Measurements from ENCODE around the gene STAG3. TPM values are rescaled to one million over a fixed set of nuclear protein-coding genes. Genes with fewer than 3 reads are reported as not detected.

STAG3 gene
- total and polyA plus RNA-seq, 9 of the 15 experiments (the other 6 are each of a cell fraction or from before 2014, with no cell fraction given): 0.54 to 2.5 (median 1.7) TPM

DNA sequence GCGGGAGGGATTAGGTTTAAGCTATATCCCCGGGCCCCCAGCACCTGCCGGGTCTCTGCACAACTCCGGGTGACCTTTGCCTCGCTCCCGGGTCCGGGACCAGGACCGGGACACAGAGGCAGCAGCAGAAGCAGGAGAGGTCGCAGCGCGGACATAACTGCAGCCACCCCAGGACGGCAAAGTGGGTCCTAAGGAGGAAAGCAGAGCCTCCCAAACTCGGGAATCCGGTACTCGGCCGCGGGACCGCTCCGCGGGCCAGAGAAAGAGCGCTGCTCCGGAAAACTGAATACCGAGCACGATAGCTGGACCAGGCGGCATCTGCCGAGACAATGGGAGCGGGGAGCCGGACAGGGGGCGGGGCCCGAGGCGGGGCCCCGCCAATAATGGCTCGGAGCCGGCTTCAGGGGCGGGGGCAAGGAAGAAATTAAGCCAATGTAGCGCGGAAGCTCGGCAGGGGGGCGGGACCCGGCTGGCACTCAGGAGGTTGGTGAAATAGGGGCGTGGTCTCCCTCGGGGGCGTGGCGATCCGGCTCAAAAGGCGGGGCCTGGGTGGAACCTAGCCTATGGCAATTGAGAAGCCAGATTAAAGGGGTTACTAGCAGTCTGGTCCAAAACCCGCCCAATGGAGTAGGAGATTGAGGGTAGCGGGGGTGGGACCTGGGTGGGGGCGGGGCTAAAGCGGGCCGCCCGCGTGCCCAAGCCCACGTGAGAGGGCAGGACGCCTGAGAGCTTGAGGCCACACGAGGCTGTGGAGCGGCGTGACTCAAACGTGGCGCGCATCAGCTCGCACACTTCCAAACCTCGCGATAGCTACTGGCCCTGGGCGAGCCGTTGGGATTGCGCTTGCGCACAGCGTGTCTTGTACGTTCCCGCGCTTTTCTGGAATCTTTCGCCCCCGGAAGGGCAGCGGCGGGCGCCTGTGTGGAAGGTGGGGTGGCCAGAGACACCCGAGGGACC, at the start of gene STAG3, which contains the start of gene GPC2 (continued):
- no peak for TF ChIP-seq ZNF407 (IDR thresholded peaks at IDR 0.05; ENCODE audit: low read depth)
- no peak for TF ChIP-seq SNIP1 (IDR thresholded peaks at IDR 0.05; ENCODE audit: low read depth)
- no peak for TF ChIP-seq RBM17 (IDR thresholded peaks at IDR 0.05; ENCODE audit: borderline replicate concordance, low read depth, low read length)
- TF ChIP-seq PHF21A (IDR thresholded peaks at IDR 0.05; ENCODE audit: borderline replicate concordance, low read depth): no peak
- TF ChIP-seq HMG20B (CRISPR knock-in tag; IDR thresholded peaks at IDR 0.05): no peak
- TF ChIP-seq, protein P1, sequence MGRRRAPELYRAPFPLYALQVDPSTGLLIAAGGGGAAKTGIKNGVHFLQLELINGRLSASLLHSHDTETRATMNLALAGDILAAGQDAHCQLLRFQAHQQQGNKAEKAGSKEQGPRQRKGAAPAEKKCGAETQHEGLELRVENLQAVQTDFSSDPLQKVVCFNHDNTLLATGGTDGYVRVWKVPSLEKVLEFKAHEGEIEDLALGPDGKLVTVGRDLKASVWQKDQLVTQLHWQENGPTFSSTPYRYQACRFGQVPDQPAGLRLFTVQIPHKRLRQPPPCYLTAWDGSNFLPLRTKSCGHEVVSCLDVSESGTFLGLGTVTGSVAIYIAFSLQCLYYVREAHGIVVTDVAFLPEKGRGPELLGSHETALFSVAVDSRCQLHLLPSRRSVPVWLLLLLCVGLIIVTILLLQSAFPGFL (CRISPR knock-in tag; IDR thresholded peaks at IDR 0.05): no peak
- TF ChIP-seq PTBP1 (IDR thresholded peaks at IDR 0.05; ENCODE audit: low read depth, low read length): no peak
- TF ChIP-seq CREM (IDR thresholded peaks at IDR 0.05; ENCODE audit: low read depth): no peak
- TF ChIP-seq HMGN3 (IDR thresholded peaks at IDR 0.05; ENCODE audit: borderline replicate concordance, extremely low read depth, insufficient read length, low read depth, low read length): peak; percentile 56
- no peak for TF ChIP-seq PATZ1 (CRISPR knock-in tag; IDR thresholded peaks at IDR 0.05; ENCODE audit: borderline replicate concordance)
- no peak for TF ChIP-seq BACH1 (tag; IDR thresholded peaks at IDR 0.05)
- no peak for TF ChIP-seq NFIC (IDR thresholded peaks at IDR 0.05)
- no peak for TF ChIP-seq KLF13 (tag; IDR thresholded peaks at IDR 0.05; ENCODE audit: borderline replicate concordance, low read depth)
- TF ChIP-seq, protein P2, sequence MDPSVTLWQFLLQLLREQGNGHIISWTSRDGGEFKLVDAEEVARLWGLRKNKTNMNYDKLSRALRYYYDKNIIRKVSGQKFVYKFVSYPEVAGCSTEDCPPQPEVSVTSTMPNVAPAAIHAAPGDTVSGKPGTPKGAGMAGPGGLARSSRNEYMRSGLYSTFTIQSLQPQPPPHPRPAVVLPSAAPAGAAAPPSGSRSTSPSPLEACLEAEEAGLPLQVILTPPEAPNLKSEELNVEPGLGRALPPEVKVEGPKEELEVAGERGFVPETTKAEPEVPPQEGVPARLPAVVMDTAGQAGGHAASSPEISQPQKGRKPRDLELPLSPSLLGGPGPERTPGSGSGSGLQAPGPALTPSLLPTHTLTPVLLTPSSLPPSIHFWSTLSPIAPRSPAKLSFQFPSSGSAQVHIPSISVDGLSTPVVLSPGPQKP (CRISPR knock-in tag; IDR thresholded peaks at IDR 0.05): no peak
- TF ChIP-seq ZNF24 (IDR thresholded peaks at IDR 0.05): no peak

All from K562 (cell line).